Activated naive CD8-positive, alpha-beta T cell treated with anti-CD3 and anti-CD28 coated beads, Interleukin-2, amount 10 ng/mL, durations not matched to agents 7 days and 5 days (primary cell): Measurements from ENCODE around the gene ZSCAN22. TPM values are rescaled to one million over a fixed set of nuclear protein-coding genes. Genes with fewer than 3 reads are reported as not detected.
"Not testable (repeated sequence)": the region's sequence is repeated elsewhere in the genome, so short reads cannot be mapped to it uniquely, and the experiment has no call there.

Experiments
- ATAC-seq: fragments of 150-1000 bp; cut with Tn5 transposase; one replicate; pipeline ENCODE4 v1.10.0; 2021; ENCODE audit warnings: low read depth, moderate library complexity
- POLR2A ChIA-PET: fragments of 350-600 bp; sonication (Branson Sonifier 250); formaldehyde crosslinking; loops from one replicate; lab custom pipeline; 2021; ENCODE audit warnings: antibody characterized with exemption; lab: Charles Lee
- DNase-seq: peaks from one replicate; pipeline ENCODE4 v3.0.0; 2021
- H3K27ac Mint-ChIP-seq: one replicate; pipeline ENCODE4 v1.8.0; 2022; ENCODE audit warnings: mild to moderate bottlenecking, mixed read lengths
- H3K27me3 Mint-ChIP-seq: one replicate; pipeline ENCODE4 v1.8.0; 2022; ENCODE audit warnings: mild to moderate bottlenecking, moderate library complexity, mixed read lengths
- H3K36me3 Mint-ChIP-seq: one replicate; pipeline ENCODE4 v1.8.0; 2021; ENCODE audit warnings: mild to moderate bottlenecking, mixed read lengths
- H3K4me1 Mint-ChIP-seq: one replicate; pipeline ENCODE4 v1.8.0; 2021; ENCODE audit warnings: mixed read lengths
- H3K4me3 Mint-ChIP-seq: one replicate; pipeline ENCODE4 v1.8.0; 2022; ENCODE audit warnings: mild to moderate bottlenecking, moderate library complexity, mixed read lengths
- H3K9me3 Mint-ChIP-seq: one replicate; pipeline ENCODE4 v1.8.0; 2021; ENCODE audit warnings: mixed read lengths
- total RNA-seq, 2 experiments: library from RNA; stranded (reverse); gene quantifications; one replicate each; pipeline ENCODE4 v1.2.3, GENCODE V29; 2021

ZSCAN22 gene
- total RNA-seq, 2 experiments from 2014 or later, result 6.3 TPM

- H3K4me1 Mint-ChIP-seq, DNase-seq, H3K27ac Mint-ChIP-seq, H3K9me3 Mint-ChIP-seq, H3K36me3 Mint-ChIP-seq, H3K27me3 Mint-ChIP-seq, H3K4me3 Mint-ChIP-seq, ATAC-seq: not testable (repeated sequence)
- POLR2A ChIA-PET, result interaction anchor here (0.7 to 2.2 kb wide), 3 partner anchors 14 to 148 kb away, joined by 3 to 7 read pairs (median 3); partner anchors contain the start of gene ZNF497
These were observed 49.9 kb downstream of the ZSCAN22 start for GRCh38 chr19:58376724-58377123.

GRCh38 chr19:58379246-58379645 is 52.5 kb downstream of the ZSCAN22 start:
- no peak for DNase-seq
- no peak for ATAC-seq
- Mint-ChIP-seq H3K27me3 (no peaks in the 10 kb centered on the region), H3K4me1 (peaks cover 13% of the 10 kb centered on the region), H3K9me3 (no peaks in the 10 kb centered on the region), H3K36me3 (no peaks in the 10 kb centered on the region), H3K4me3 (peak overlapping the region; percentile 92), H3K27ac (peak overlapping the region; percentile 96)
- POLR2A ChIA-PET, result interaction anchor here (0.6 to 4.2 kb wide), 4 partner anchors 16 to 61 kb away, joined by 3 to 34 read pairs (median 7); partner anchors contain the start of genes ZNF132, ZNF497 and ZSCAN22

- POLR2A ChIA-PET, result interaction anchor here (0.5 to 4.2 kb wide), 8 partner anchors 17 to 644 kb away, joined by 3 to 34 read pairs (median 3); partner anchors contain the start of genes ZBTB45, ZNF132, ZNF497 and ZSCAN22
- ATAC-seq (no peak), DNase-seq (no peak)
- H3K9me3 Mint-ChIP-seq, result no peaks in the 10 kb centered on the region
- H3K4me3 Mint-ChIP-seq, result peak overlapping the region; percentile 92
- no peaks in the 10 kb centered on the region for H3K27me3 Mint-ChIP-seq
- H3K36me3 Mint-ChIP-seq, result no peaks in the 10 kb centered on the region
- H3K4me1 Mint-ChIP-seq, result peaks cover 13% of the 10 kb centered on the region
- H3K27ac Mint-ChIP-seq, result peak overlapping the region; percentile 96
These were observed 53.4 kb downstream of the ZSCAN22 start for GRCh38 chr19:58380037-58380661.

GRCh38 chr19:58380662-58381459 is 54.1 kb downstream of the ZSCAN22 start, which contains the start of gene ZNF837:
ZNF837 (minus strand) TSS chr19:58381030; CDS start chr19:58369332, 11,698 bp downstream.
- Mint-ChIP-seq H3K4me3 (peak within 1 kb of the TSS; percentile 92), H3K36me3 (no peaks in the 10 kb centered on the region), H3K27me3 (no peaks in the 10 kb centered on the region), H3K27ac (peak within 1 kb of the TSS; percentile 96), H3K9me3 (no peaks in the 10 kb centered on the region), H3K4me1 (peaks cover 17% of the 10 kb centered on the region)
- DNase-seq (peak; percentile 95), ATAC-seq (peak; percentile 93)
- POLR2A ChIA-PET, result interaction anchor here (0.5 to 4.2 kb wide), 11 partner anchors 11 to 645 kb away, joined by 3 to 34 read pairs (median 4); partner anchors contain the start of genes ZNF274, ZNF497, ZNF584 and ZSCAN22

- DNase-seq, result no peak
- Mint-ChIP-seq H3K4me3 (peak overlapping the region; percentile 92), H3K9me3 (no peaks in the 10 kb centered on the region), H3K36me3 (no peaks in the 10 kb centered on the region), H3K27ac (peak overlapping the region; percentile 90), H3K27me3 (no peaks in the 10 kb centered on the region), H3K4me1 (peaks cover 19% of the 10 kb centered on the region)
- ATAC-seq, result no peak
- POLR2A ChIA-PET, result interaction anchor here (0.6 to 4.2 kb wide), 9 partner anchors 11 to 419 kb away, joined by 3 to 34 read pairs (median 4); partner anchors contain the start of genes ZNF274, ZNF497 and ZNF584
These were observed 54.8 kb downstream of the ZSCAN22 start for GRCh38 chr19:58381460-58382212.

GRCh38 chr19:58382997-58383603 is 56.3 kb downstream of the ZSCAN22 start:
- ATAC-seq (no peak), DNase-seq (no peak)
- POLR2A ChIA-PET, result interaction anchor here (0.7 to 4.2 kb wide), 2 partner anchors 20 to 27 kb away, joined by 3 to 34 read pairs; partner anchors contain the start of gene ZNF497
- Mint-ChIP-seq H3K27ac (peak overlapping the region; percentile 48), H3K4me1 (peaks cover 25% of the 10 kb centered on the region), H3K36me3 (peaks cover 3% of the 10 kb centered on the region), H3K4me3 (peak overlapping the region; percentile 56), H3K9me3 (no peaks in the 10 kb centered on the region), H3K27me3 (no peaks in the 10 kb centered on the region)

GRCh38 chr19:58385313-58385890 is 58.6 kb downstream of the ZSCAN22 start:
- Mint-ChIP-seq H3K4me1 (peaks cover 27% of the 10 kb centered on the region), H3K36me3 (peaks cover 11% of the 10 kb centered on the region), H3K27me3 (no peaks in the 10 kb centered on the region), H3K9me3 (no peaks in the 10 kb centered on the region), H3K4me3 (peak overlapping the region; percentile 96), H3K27ac (peak overlapping the region; percentile 96)
- DNase-seq (no peak), ATAC-seq (no peak)
- POLR2A ChIA-PET, result interaction anchor here (0.8 to 3.0 kb wide), 3 partner anchors 23 to 135 kb away, joined by 3 to 20 read pairs (median 5); partner anchors contain the start of gene ZNF497

- Mint-ChIP-seq H3K9me3 (no peaks in the 10 kb centered on the region), H3K4me3 (peak overlapping the region; percentile 96), H3K27me3 (no peaks in the 10 kb centered on the region), H3K27ac (peak overlapping the region; percentile 96), H3K4me1 (peaks cover 32% of the 10 kb centered on the region), H3K36me3 (peaks cover 15% of the 10 kb centered on the region)
- DNase-seq (no peak), ATAC-seq (no peak)
- POLR2A ChIA-PET, result interaction anchor here (0.6 to 3.0 kb wide), 6 partner anchors 23 to 134 kb away, joined by 3 to 20 read pairs (median 4); partner anchors contain the start of gene ZNF497
These were observed 59.2 kb downstream of the ZSCAN22 start for GRCh38 chr19:58385891-58386575.

- ATAC-seq (peak; percentile 91), DNase-seq (peak; percentile 92)
- Mint-ChIP-seq H3K27ac (peak within 1 kb of the TSS; percentile 96), H3K27me3 (no peaks in the 10 kb centered on the region), H3K4me3 (peak within 1 kb of the TSS; percentile 96), H3K4me1 (peaks cover 32% of the 10 kb centered on the region), H3K9me3 (no peaks in the 10 kb centered on the region), H3K36me3 (peaks cover 18% of the 10 kb centered on the region)
- POLR2A ChIA-PET, result interaction anchor here (0.5 to 3.0 kb wide), 9 partner anchors 9 to 134 kb away, joined by 3 to 20 read pairs (median 4); partner anchors contain the start of genes RNF225 and ZNF497
These were observed 60.0 kb downstream of the ZSCAN22 start, which contains the start of gene RPS5 for GRCh38 chr19:58386576-58387337. RPS5 (plus strand) TSS chr19:58387269; CDS start chr19:58388138, 869 bp downstream.

- H3K4me3 Mint-ChIP-seq, result peak overlapping the region; percentile 96
- no peak for ATAC-seq
- H3K4me1 Mint-ChIP-seq, result peaks cover 29% of the 10 kb centered on the region
- peaks cover 18% of the 10 kb centered on the region for H3K36me3 Mint-ChIP-seq
- no peaks in the 10 kb centered on the region for H3K9me3 Mint-ChIP-seq
- H3K27ac Mint-ChIP-seq, result peak overlapping the region; percentile 96
- DNase-seq, result no peak
- POLR2A ChIA-PET, result interaction anchor here (0.5 to 3.0 kb wide), 4 partner anchors 8 to 70 kb away, joined by 3 to 20 read pairs (median 6); partner anchors contain the start of genes RNF225 and ZNF497
- H3K27me3 Mint-ChIP-seq, result no peaks in the 10 kb centered on the region
These were observed 60.8 kb downstream of the ZSCAN22 start for GRCh38 chr19:58387338-58388174.
